Hippocampal formation (tissue), 2 donors: Measurements from ENCODE around the gene CARMIL1.
A peak's percentile ranks its signal among the peaks of the same experiment; 100 is the strongest.
"Not testable (repeated sequence)": the region's sequence is repeated elsewhere in the genome, so short reads cannot be mapped to it uniquely, and the experiment has no call there.

Experiments
- DNase-seq, 2 donors: peaks; one replicate each; lab custom pipeline; 2025; lab: John Stamatoyannopoulos, UW

Gene CARMIL1

GRCh38 chr6:25442898-25443297 is 163.7 kb downstream of the CARMIL1 start:
- no peak for DNase-seq

GRCh38 chr6:25444521-25444920 is 165.3 kb downstream of the CARMIL1 start:
- DNase-seq, result not testable (repeated sequence)

GRCh38 chr6:25446830-25447569 is 167.8 kb downstream of the CARMIL1 start:
- DNase-seq, result no peak

- no peak for DNase-seq
These were observed 168.4 kb downstream of the CARMIL1 start for GRCh38 chr6:25447570-25447929.

- no peak for DNase-seq
These were observed 169.9 kb downstream of the CARMIL1 start for GRCh38 chr6:25448965-25449538.

- peak in 1 of 2 donors; percentile 3 for DNase-seq
These were observed 170.6 kb downstream of the CARMIL1 start for GRCh38 chr6:25449774-25450173.

- DNase-seq, result no peak
These were observed 171.5 kb downstream of the CARMIL1 start for GRCh38 chr6:25450469-25451198.

GRCh38 chr6:25452031-25452430 is 172.9 kb downstream of the CARMIL1 start:
- DNase-seq, result peak in 1 of 2 donors; percentile 3

- no peak for DNase-seq
These were observed 174.1 kb downstream of the CARMIL1 start for GRCh38 chr6:25453288-25453687.

- DNase-seq, result no peak
These were observed 175.0 kb downstream of the CARMIL1 start for GRCh38 chr6:25454136-25454535.

GRCh38 chr6:25456249-25457040 is 177.3 kb downstream of the CARMIL1 start:
- DNase-seq, result no peak

- DNase-seq, result no peak
These were observed 178.3 kb downstream of the CARMIL1 start for GRCh38 chr6:25457516-25457915.

- no peak for DNase-seq
These were observed 179.3 kb downstream of the CARMIL1 start for GRCh38 chr6:25458485-25458884.

- DNase-seq, result no peak
These were observed 183.2 kb downstream of the CARMIL1 start for GRCh38 chr6:25462235-25462897.

GRCh38 chr6:25463441-25463840 is 184.3 kb downstream of the CARMIL1 start:
- DNase-seq, result no peak

- DNase-seq, result no peak
These were observed 185.1 kb downstream of the CARMIL1 start for GRCh38 chr6:25464225-25464624.

- DNase-seq, result no peak
These were observed 186.8 kb downstream of the CARMIL1 start for GRCh38 chr6:25465941-25466340.

GRCh38 chr6:25468881-25469280 is 189.7 kb downstream of the CARMIL1 start:
- DNase-seq, result no peak

- no peak for DNase-seq
These were observed 190.7 kb downstream of the CARMIL1 start for GRCh38 chr6:25469797-25470388.

GRCh38 chr6:25472306-25472705 is 193.1 kb downstream of the CARMIL1 start:
- no peak for DNase-seq

GRCh38 chr6:25472906-25473305 is 193.7 kb downstream of the CARMIL1 start:
- no peak for DNase-seq
